Cerebellar nuclear complex (tissue), 1 donor: ENCODE data around the gene KLHL29.
A peak's percentile ranks its signal among the peaks of the same experiment; 100 is the strongest.

Experiments
- DNase-seq, 2 experiments: peaks; one replicate each; lab custom pipeline; 2025; lab: John Stamatoyannopoulos, UW

KLHL29 gene

DNA sequence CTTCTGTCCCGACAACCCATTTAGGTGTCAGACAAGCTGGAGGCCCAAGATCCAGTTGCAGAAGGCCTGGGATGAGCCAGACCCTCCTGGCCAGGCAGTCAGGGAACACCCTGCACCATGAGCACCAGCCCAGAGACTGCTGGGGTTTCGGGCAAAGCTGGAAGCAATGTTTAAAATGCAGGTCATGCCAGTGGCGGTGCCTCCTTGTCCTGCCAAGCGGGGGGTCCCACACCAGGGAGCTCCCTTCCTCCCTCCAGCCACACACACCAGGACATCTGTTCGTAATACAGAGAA, 311.7 kb downstream of the KLHL29 start:
- no peak for DNase-seq

DNA sequence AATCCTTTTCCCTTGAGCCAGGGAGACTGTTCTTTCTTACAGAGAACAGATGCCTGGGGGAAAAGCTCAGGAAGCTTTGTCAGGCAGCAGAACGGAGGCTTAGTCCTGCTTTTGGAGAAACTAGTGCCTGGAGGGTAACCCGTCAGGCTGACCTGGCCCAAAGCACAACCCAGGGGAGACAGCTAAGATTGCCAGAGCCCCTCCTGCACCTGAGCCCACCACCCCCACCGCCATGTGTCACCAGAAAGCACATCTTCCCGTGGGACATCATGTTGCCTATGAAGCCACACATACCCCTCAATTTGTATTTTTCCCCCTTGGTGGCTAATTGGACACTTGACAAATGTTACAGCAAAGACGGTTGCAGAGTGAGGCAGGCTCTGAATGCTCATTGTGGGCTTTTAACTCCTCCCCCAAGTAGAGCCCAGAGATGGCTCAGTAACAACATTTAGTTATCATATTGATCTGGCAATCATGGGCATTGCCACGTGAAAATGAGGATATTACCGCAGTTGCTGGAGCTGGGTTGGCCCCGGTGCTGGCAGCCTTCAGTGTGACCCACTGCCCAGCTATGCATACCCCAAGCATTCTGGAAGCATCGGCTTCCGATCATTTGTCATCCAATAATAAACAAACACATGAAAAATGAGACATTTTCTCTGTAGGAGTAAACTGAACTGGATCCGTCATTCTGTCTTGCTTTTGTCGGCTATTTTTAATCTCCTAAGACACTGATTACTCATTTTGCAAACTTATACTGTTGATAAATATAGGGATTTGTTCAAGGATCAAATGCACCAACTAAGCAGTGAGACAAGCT, 312.5 kb downstream of the KLHL29 start:
- DNase-seq: no peak

DNA sequence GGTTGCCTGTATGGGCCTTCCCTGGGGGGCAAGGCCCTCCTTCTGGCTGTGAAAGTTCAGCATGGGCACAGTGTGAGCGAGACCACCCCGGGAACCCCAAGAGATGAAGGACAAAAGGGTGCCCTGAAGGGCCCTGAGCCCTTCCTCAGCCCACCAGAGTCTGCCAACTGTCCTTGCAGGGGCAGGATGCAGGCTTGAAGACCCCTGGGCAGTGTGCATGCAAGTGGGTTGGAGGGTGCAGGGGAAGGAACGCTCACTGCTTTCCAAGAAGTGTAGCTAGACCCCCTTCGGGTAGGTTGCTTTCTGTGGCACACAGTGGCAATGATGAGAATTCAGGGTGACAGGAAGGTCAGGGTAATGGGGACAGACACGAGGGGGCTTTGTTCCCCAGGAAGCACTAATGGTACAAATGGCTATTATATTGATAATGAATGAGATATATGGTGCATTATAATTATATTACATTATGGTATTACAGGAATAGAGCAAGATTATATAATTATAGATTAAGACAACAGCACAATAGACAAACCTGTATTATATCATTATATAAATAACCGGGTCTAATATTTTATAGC, 313.2 kb downstream of the KLHL29 start:
- no peak for DNase-seq

DNA sequence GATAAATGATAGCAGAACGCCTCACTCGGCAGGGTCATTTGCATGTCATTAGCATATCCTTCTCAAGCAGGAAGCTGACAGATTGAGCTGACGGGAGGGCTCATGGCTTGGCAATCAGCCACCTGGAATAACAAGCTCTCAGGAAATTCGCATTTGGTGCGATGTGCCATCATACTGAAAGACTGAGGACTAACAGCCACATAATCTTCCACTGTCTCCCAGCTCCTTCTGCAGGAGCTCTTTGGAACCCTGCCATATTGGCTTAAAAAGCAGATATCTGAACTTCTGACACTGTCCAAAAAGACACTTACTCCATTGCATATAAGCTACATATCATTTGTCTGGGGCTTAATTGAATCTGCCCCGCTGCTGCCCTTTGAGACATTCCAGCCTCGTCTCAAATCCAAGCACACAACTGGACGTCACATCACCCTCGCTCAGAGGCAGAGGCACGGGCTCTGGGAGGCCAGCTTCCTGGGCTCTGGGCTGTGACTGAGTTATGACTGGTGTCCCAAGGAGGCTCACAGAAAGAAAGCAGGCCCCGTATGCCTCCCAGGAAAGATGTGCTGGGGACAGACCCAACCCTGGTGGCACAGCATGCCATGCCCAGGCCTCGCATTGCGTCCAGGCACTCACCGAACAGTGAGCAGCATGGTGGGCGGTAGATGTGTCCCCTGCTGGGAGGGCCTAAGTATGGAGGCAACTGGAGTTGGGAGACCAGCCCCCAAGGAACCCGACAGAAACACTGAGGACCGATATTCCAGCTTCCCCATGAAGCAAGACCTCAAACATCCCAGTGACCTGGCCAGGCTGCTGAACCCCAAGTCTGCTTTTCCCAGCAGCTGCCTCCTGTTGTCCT, 314.0 kb downstream of the KLHL29 start:
- peak in 1 of 2 experiments; percentile 28 for DNase-seq

DNA sequence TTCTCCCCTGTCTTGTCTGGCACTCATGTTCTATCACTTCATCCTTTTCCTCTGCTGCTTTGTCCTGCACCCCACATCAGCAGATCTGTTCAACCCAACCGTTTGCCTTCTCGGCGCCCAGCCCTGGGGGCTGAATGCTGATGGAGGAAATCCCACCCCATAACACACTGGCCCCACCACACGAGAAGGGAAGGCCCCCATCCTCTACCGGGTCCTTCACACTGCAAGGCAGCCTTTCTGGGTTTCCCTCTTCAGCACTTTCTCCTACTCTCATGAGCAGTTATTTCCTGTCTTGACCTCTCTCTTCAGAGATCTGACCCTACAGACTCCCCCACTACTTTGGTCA, 314.6 kb downstream of the KLHL29 start:
- no peak for DNase-seq

DNA sequence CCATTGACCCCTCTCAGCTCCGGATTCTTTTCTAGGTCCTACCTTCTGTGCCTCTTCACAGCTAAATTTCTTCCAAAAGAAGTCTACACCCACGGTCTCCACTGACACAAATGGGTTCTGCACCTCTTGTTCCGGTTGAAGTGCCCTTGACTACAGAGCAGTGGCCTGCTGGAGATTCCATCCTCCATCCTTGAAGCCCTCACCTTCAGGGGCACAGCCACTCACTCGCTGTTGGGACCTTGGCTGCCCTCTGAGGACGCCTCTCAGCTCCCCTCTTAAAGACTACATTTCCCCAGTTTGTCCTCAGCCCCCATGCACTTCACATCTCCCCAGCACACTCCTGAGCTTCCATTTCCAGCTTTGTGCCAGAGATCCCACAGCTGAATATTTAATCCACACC, 315.6 kb downstream of the KLHL29 start:
- DNase-seq: no peak

DNA sequence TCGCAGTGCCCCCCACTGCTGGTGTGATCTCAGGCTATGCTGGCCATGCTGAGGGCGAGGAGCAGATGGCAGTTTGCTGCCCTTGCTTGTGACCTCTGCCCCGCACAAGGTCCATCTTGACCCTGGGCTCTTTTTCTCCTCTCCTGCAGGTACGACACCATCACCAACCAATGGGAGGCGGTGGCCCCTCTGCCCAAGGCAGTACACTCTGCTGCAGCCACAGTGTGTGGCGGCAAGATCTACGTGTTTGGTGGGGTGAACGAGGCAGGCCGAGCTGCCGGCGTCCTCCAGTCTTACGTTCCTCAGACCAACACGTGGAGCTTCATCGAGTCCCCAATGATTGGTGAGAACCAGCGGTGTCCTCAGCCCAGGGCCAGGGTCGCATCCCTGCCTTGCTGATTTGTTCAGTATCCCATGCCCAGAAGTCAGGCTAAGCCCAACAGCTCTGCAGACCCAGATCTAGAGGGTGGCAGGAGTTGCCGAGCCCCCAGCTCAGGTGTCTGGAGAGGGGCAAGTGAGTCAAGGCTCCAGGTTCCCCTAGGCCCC, 318.1 kb downstream of the KLHL29 start:
- DNase-seq: no peak

DNA sequence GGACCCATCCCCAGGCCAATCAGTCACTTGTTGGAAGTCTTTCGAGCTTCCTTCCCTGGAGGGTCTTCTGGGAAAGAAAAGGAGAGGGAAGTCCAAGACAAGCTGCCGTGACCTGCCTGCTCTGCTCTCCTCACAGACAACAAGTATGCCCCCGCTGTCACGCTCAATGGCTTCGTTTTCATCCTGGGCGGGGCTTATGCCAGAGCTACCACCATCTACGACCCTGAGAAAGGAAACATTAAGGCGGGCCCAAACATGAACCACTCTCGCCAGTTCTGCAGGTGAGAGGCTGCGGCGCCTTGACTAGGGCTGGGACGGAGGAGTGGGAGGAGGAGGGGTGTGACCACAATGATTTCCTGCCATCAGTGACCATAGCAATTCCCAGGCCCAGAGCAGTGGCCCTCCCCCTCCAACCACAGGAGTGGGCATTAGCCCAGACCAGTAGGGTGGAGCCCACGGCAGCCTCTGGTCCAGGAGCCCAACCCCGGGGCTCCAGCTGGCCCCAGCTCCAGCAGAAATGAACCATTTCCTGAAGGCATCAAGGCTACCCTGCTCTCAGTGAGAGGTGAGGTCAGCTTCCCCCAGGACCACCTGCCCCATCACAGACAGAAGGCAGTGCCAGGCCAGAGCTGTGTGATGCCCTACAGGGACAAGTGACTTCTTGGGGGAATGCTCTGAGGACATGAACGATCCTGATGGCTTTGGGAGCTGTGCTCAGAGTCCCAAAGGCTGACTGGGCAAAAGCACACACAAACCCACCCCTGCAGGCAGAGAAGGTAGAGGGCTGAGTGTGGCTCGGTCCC, 318.8 kb downstream of the KLHL29 start:
- no peak for DNase-seq

DNA sequence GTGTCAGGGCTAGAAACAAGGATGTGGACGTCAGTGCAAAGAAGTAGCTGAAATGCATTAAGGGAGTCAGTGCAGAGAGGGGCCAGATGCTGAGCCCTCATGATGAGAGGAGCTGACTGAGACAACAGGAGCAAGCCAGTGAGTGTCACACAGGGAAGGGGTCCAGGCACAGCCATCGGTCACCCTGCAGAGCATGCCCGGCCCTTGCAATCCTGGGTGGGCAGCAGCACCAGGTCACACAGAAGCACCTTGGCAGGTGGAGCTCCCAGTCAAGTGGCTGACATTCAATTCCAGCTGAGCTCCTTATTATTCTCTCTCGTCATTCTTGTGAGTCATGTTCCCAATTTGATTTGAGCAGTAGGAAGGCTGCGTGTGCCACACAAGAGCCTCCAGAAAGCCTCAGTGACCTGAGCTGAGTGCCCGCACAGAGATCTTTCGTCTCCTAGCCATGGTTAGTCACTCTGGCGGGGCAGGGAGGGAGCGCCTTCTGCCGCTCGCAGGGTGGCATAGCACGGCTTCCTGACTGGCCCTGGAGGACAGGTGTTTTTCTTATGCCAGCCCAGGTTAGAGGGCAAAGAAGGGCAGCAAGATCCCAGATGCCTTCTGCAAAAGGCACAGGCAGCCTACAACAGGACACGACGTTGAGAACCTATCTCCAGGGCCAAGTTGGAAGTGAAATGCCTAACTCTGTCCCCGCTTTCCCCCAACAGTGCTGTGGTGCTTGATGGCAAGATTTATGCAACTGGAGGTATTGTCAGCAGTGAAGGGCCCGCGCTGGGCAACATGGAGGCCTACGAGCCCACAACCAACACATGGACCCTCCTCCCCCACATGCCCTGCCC, 321.0 kb downstream of the KLHL29 start:
- no peak for DNase-seq

DNA sequence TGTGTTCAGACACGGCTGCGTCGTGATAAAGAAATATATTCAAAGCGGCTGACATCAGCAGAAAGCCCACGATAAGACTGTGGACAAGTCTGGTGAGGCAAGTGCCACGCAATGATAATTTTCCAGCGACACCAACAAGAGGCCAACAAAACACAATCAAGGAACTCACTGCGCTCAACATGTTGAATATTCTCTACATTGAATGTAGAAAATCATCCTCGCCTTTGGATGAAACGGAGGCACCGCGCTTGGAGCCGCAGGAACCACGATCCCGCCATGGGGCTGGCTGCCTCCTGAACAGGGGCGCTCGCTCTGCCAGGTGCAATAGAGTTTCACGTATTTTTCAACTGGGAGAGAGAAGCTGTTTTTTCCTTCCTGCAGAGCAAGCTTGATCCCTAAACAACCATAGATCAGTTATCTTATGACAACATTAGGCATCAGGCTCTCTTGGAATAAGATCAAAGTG, 321.7 kb downstream of the KLHL29 start:
- no peak for DNase-seq

DNA sequence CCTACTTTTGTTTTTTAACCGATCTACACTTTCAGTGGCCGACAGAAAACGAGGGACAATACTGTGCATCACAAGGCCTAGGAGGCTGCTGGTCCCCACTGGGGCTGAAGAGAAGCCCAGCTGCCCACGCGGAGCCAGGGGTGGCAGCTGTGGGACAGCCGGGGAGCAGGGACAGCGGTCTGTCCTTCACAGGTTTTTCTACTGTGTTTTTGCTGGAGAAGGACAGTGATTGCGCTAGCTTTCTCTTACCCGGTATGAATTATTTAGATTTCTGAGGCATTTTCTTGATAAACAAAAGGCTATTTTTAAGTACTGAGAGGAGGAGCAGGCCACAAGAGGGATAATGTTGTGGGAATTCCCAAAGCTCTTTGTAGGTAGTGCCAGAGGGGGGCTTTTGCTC, 322.1 kb downstream of the KLHL29 start:
- no peak for DNase-seq

DNA sequence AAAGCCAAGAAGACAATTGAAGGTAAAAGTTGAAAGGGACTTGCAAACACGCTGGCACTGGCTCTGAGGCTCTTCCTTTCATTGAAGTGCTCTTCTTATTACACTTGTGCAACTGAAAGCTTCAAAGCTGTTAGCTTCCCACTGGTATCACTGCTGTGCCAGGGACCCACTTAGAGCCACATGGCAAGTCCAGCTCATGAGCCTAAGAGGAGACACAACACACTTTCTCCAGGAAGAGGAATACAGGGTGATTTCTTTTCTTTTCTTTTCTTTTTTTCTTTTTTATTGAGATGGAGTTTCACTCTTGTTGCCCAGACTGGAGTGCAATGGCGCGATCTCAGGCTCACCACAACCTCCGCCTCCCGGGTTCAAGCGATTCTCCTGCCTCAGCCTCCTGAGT, 323.8 kb downstream of the KLHL29 start:
- DNase-seq: no peak

DNA sequence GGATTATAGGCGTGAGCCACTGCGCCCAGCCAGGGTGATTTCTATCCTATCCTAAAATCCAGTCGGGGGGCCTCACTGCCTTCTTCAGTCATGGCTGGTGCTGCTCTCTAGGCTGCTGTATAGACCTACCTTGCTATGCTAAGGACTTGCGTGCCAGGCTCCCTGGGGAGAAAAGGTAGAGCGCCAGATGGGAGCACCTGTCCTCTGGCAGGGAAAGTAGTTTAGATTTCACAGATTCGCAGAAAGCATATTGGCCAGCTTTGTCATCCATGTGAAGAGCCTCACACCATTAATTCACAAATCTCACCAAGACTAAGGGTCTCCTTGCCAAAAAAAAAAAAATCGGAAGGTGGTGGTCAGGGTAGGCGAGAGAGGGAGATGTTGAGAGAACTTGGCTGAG, 324.3 kb downstream of the KLHL29 start:
- DNase-seq: no peak

DNA sequence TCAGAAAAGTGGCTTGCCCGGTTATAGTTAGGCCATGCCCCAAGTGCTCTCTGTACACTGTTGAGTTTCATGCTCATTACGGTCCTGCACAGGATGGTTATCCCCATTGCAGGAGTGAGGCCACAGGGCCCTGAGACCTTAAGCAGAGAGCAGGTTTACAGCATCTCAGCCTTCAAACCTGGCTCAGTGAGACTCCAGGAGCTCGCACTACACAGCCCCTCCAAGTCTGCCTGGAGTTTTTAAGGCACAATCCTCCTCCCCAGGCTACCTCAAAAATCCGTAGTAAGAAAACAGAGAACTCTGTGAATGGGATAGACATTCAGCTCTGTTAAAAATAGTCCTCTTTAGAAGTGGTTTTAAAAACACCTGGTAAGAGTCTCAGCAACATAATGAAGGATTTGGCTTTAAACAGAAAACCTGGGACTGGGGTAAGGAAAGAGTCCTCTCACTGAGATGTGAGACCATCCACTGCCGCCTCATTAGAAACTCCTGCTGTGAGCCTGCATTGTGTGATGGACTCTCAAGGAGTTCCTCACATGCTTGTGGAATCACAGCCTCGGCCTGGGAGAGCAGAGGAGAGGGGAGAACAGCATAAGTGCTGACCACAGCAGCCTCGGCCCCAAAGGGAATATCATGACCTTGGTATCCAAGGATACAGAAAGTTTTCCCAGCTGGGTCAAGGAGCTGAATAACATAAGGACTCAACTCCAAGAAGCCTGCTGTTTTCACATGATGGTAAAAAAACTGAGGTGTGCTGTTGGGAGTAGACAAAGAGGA, 327.2 kb downstream of the KLHL29 start:
- DNase-seq: no peak

DNA sequence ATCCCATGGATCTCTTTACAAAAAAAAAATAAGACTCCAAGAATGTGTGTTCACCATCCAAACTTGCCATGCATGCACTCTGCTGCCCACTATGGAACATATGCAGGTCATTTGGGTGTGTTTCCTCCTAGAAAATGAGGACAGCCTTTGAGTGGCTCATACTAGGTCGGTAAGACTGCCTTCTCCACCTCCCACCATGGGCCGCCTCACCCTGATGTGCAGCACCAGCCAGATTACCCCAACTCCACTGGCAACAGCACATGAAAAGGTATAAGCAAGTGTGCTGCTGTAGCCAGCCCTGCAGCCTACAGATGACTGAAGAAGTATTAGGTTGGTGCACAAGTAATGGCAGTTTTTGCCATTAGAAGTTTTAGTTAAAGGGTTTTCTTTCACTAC, 327.8 kb downstream of the KLHL29 start:
- no peak for DNase-seq

DNA sequence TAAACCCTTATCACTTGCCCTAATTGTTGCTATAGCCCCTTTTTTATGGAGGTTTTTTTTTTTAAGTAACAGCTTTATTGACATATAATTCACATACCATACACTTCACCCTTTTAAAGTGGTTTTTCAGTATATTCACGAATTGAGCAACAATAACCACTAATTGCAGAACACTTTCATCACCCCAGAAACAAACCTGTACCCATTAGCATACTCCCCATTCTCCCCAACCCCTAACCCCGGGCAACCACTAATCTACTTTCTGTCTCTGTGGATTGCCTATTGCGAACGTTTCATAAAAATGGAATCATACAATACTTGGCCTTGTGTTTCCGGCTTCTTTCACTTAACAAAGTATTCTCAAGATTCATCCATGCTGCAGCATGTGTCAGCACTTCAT, 328.4 kb downstream of the KLHL29 start:
- DNase-seq: no peak

DNA sequence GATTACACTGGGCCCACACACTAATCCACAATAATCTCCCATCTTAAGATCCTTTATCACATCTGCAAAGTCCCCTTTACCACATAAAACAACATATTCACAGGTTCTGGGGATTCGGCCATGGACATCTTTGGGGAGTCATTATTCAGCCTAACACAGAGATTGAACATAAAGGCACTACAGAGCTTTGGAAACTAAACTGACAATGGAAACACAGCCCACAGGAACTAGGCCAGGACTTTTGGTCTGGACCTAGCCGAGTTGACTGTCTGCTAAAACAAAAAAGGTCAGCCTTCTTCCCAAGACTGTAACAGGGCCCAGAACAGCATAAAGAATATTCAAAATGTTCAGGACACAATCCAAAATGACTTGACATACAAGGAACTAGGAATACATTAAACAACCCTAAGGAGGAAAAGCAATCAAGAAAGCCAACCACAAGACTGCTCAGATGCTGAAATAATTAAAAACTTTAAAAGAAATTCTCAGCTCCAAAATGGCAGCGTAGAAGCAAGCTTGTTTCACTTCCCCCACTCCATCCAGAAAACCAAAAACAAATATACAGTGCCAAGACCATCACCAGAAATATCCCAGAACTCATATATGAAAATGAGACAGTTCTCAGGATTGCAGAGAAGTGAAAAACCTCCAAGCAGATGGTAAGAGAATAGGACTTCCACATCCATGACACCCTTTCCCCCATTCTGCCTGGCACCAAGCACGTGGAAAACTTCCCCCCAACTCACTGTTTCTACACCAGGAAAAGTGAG, 334.1 kb downstream of the KLHL29 start:
- no peak for DNase-seq

DNA sequence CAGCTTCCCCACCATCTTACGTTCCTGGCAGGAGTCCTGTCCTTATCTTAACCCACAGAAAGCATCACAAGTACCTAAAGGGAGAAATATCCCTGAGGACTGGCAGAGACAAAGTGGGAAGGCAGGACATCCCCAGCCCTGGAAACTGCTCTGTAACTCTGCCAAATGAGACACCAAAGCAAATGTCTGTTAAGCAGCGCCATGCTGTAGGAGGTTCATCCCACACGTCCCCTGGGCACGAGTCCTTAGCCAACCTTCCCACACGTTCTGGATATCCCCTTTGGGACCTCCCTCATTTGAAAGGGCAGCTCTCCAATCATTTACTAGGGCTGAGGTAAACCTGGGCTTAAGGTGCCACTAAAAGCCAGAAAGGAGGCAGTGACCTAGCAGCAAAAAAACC, 334.7 kb downstream of the KLHL29 start:
- no peak for DNase-seq

DNA sequence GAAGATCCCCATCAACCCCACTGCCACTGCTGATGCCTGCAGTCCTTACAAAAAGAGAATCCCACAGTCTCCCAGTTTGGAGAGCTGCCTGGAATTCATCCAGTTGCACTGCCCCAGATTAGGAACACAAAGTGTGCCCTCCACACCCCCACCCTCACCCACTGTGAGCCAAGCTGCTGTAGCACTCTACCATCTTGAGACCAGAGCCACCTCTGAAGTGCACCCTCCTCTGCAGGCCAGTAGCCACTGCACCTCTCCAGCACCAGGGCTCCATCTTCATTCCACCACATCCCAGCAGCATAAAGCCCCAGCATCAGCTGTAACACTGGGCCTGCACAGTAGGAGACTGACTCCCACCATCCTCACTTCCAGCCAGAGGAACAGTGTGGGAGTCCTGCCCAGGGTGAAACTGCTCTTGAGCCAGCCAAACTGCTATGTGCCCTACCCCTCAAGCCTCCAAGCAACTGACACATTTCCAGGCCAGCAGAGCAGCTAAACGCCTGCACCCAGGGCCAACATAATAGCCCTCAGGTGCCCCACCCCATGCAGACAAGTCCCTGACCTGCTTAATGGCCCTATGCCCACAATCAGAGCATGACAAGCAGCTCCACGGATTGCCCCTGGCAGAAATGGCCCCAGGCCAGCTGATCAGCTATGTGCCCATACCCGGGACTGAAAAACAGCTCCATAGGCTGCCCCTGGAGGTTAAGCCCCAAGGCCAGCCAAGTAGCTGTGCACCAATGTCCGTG, 335.9 kb downstream of the KLHL29 start:
- no peak for DNase-seq
